Body of pancreas (tissue), 4 donors: ENCODE data around the gene RAD51B.

Experiments used
- POLR2A ChIP-seq, 3 donors: fragments of 450-650 bp; IDR thresholded peaks; one replicate each; pipeline ENCODE4 v1.6.1; 2016; ENCODE audit warnings: antibody characterized with exemption in 3 of 3, mild to moderate bottlenecking in 2 of 3
- TF ChIP-seq, protein P1 (sequence below), 7 experiments: fragments of 450-650 bp in 4 of 7; fragments of 200-600 bp in 3 of 7; sonication (generic) in 3 of 7; IDR thresholded peaks; one replicate each; pipeline ENCODE4 v1.5.1; 2016 to 2019; ENCODE audit warnings: antibody characterized with exemption in 7 of 7

- TF ChIP-seq POLR2A (IDR thresholded peaks at IDR 0.05) = no peak
- TF ChIP-seq, protein P1, sequence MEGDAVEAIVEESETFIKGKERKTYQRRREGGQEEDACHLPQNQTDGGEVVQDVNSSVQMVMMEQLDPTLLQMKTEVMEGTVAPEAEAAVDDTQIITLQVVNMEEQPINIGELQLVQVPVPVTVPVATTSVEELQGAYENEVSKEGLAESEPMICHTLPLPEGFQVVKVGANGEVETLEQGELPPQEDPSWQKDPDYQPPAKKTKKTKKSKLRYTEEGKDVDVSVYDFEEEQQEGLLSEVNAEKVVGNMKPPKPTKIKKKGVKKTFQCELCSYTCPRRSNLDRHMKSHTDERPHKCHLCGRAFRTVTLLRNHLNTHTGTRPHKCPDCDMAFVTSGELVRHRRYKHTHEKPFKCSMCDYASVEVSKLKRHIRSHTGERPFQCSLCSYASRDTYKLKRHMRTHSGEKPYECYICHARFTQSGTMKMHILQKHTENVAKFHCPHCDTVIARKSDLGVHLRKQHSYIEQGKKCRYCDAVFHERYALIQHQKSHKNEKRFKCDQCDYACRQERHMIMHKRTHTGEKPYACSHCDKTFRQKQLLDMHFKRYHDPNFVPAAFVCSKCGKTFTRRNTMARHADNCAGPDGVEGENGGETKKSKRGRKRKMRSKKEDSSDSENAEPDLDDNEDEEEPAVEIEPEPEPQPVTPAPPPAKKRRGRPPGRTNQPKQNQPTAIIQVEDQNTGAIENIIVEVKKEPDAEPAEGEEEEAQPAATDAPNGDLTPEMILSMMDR (IDR thresholded peaks at IDR 0.05) = no peak
These were observed 668.4 kb downstream of the RAD51B start for GRCh38 chr14:68487805-68488590.
